Pancreas (tissue), 10 donors: ENCODE measurements around the gene ZNF692. TPM values are rescaled to one million over a fixed set of nuclear protein-coding genes. Genes with fewer than 3 reads are reported as not detected.
A peak's percentile ranks its signal among the peaks of the same experiment; 100 is the strongest.

Experiments
- ATAC-seq, 4 donors: fragments of 200-7000 bp; cut with Tn5 transposase; one replicate each; pipeline versions ENCODE4 v1.8.0 to v1.9.1; 2020; ENCODE audit warnings: mild to moderate bottlenecking in 4 of 4, moderate library complexity in 4 of 4
- DNase-seq, 6 donors: peaks; one replicate each; pipeline ENCODE4 v3.0.0-alpha.2; 2020
- FAIRE-seq: peaks from 2 replicates; lab custom pipeline; 2012; peaks lifted over from hg19 to GRCh38; lab: Jason Lieb, UNC
- H3K27ac ChIP-seq, 4 donors: fragments of 200-600 bp; sonication (generic); 1 replicate in 3 of 4; 2 replicates in 1 of 4; pipeline versions ENCODE4 v1.5.0 to v1.8.0; 2020
- H3K27me3 ChIP-seq, 4 donors: fragments of 200-600 bp; one replicate each; pipeline ENCODE4 v1.8.0; 2021
- H3K36me3 ChIP-seq, 3 donors: fragments of 200-600 bp; sonication (generic) in 1 of 3; one replicate each; pipeline versions ENCODE4 v1.5.0 to v1.8.0; 2020 to 2021
- H3K4me1 ChIP-seq, 3 donors: fragments of 200-600 bp; one replicate each; pipeline ENCODE4 v1.8.0; 2021
- H3K4me3 ChIP-seq, 4 donors: fragments of 200-600 bp; sonication (generic) in 2 of 4; one replicate each; pipeline versions ENCODE4 v1.5.0 to v1.8.0; 2020 to 2021
- H3K9me3 ChIP-seq, 4 donors: fragments of 200-600 bp; one replicate each; pipeline ENCODE4 v1.8.0; 2021
- CTCF ChIP-seq, 4 donors: fragments of 200-600 bp; sonication (generic) in 3 of 4; IDR thresholded peaks; one replicate each; pipeline versions ENCODE4 v1.5.0 to v1.8.0; 2021; ENCODE audit warnings: antibody characterized with exemption in 4 of 4
- WGBS, 2 donors: extraction: QIAGEN DNeasy Blood & Tissue Kit; methylation state at CpG; one replicate each; pipeline ENCODE4 v1.1.7; 2013; 5-methylcytosine and 5-hydroxymethylcytosine counted together
- intact Hi-C, 3 donors: fragments of 100-400 bp; cut with DNase I; formaldehyde crosslinking; loops; one replicate each; pipeline versions ENCODE4 v1.11.1 to v1.14.2; 2022
- polyA plus RNA-seq, 2 donors: library from polyadenylated mRNA; stranded (reverse); fragments of 200-250 nt; gene quantifications; one replicate each; pipeline ENCODE4 v1.2.3, GENCODE V29; 2013
- total RNA-seq, 6 donors: library from RNA; stranded (reverse); fragmentation: NEBNext Ultra II Directional in 4 of 6; extraction: Animal tissue kit (Norgen Biotek cat#: 25700) in 4 of 6; gene quantifications; one replicate each; pipeline versions ENCODE4 v1.2.1 to v1.2.4, GENCODE V29; 2021 to 2023
- donor health status: healthy with polysubstance abuse.
- donor health status: DM: no; HTN: no; CAD: no; lungs with moderate emphysema.
- donor health status: DM: no; HTN: no; CAD: no.
- donor health status: control.
- donor health status: control.
- donor health status: Bipolar disorder and iron deficiency.
- donor health status: DM: yes; HTN: yes; CAD: no.
- donor health status: DM: no; HTN: no; CAD: no.
- donor health status: DM: no; HTN: no; CAD: no.
- donor health status: DM: yes; HTN: yes; CAD: no.

Gene ZNF692
- total and polyA plus RNA-seq, 8 donors: 11.9 to 233 (median 21.6) TPM

- intact Hi-C loops: loop anchor here in 2 of 3 donors (5.0 kb wide), 3 partner anchors 108 to 193 kb away; partner anchors contain the start of gene OR14I1 (in 1 of the 2)
- 80 to 84% methylated on average over 10 of the region's 10 CpGs for WGBS, 2 donors
Measured at GRCh38 chr1:248810000-248810726, 48.7 kb downstream of the ZNF692 start.

GRCh38 chr1:248808876-248809275 is 50.0 kb downstream of the ZNF692 start:
- TF ChIP-seq CTCF (IDR thresholded peaks at IDR 0.05): no peak
- Histone ChIP-seq H3K9me3 (no peaks in the 10 kb centered on the region), H3K27ac (no peak overlapping the region), H3K4me3 (no peak overlapping the region), H3K27me3 (no peaks in the 10 kb centered on the region), H3K4me1 (no peaks in the 10 kb centered on the region), H3K36me3 (peaks cover 0 to 14% (median 9%) of the 10 kb centered on the region in 3 donors)
- 57 to 73% methylated on average over 9 of the region's 9 CpGs for WGBS, 2 donors
- DNase-seq: no peak
- ATAC-seq: no peak
- intact Hi-C loops: loop anchor here in 1 of 3 donors (5.0 kb wide), 2 partner anchors 107 to 187 kb away; partner anchors contain the start of gene OR14I1
- FAIRE-seq: no peak

More at GRCh38 chr1:248810000-248810726, 48.7 kb downstream of the ZNF692 start:
- no peak overlapping the region for H3K27ac ChIP-seq
- DNase-seq (no peak), FAIRE-seq (no peak), ATAC-seq (no peak)
- H3K4me1 ChIP-seq: no peaks in the 10 kb centered on the region
- no peaks in the 10 kb centered on the region for H3K9me3 ChIP-seq
- H3K27me3 ChIP-seq: no peaks in the 10 kb centered on the region
- peaks cover 0 to 24% (median 18%) of the 10 kb centered on the region in 3 donors for H3K36me3 ChIP-seq
- H3K4me3 ChIP-seq: no peak overlapping the region
- no peak for TF ChIP-seq CTCF (IDR thresholded peaks at IDR 0.05)

GRCh38 chr1:248807067-248807737 is 51.7 kb downstream of the ZNF692 start:
- Histone ChIP-seq H3K9me3 (no peaks in the 10 kb centered on the region), H3K27ac (no peak overlapping the region), H3K4me3 (no peak overlapping the region), H3K36me3 (no peaks in the 10 kb centered on the region), H3K27me3 (no peaks in the 10 kb centered on the region), H3K4me1 (no peaks in the 10 kb centered on the region)
- 36 to 37% methylated on average over 15 of the region's 15 CpGs for WGBS, 2 donors
- FAIRE-seq (no peak), ATAC-seq (peak; percentile 74 to 89 (median 88)), DNase-seq (peak in 5 of 6 donors; percentile 40 to 78 (median 59))
- intact Hi-C loops: loop anchor here in 1 of 3 donors (5.0 kb wide), 2 partner anchors 105 to 185 kb away; partner anchors contain the start of gene OR14I1
- TF ChIP-seq CTCF (IDR thresholded peaks at IDR 0.05): peak; percentile 26 to 75 (median 69)

GRCh38 chr1:248805876-248806275 is 53.0 kb downstream of the ZNF692 start:
- H3K27ac ChIP-seq: no peak overlapping the region
- H3K4me1 ChIP-seq: no peaks in the 10 kb centered on the region
- 87% methylated on average over 1 of the region's 1 CpG for WGBS, 2 donors
- H3K9me3 ChIP-seq: no peaks in the 10 kb centered on the region
- no peaks in the 10 kb centered on the region for H3K27me3 ChIP-seq
- no peak overlapping the region for H3K4me3 ChIP-seq
- intact Hi-C loops: loop anchor here in 1 of 3 donors (5.0 kb wide), 2 partner anchors 104 to 184 kb away; partner anchors contain the start of gene OR14I1
- H3K36me3 ChIP-seq: no peaks in the 10 kb centered on the region
- DNase-seq (no peak), FAIRE-seq (no peak), ATAC-seq (peak in 2 of 4 donors; percentile 18 to 48)
- no peak for TF ChIP-seq CTCF (IDR thresholded peaks at IDR 0.05)
